ENCODE results near the gene NXPH1. TPM values are rescaled to one million over a fixed set of nuclear protein-coding genes. Genes with fewer than 3 reads are reported as not detected.

Gene NXPH1
- total and polyA plus RNA-seq, 11 donors, result not detected

DNA sequence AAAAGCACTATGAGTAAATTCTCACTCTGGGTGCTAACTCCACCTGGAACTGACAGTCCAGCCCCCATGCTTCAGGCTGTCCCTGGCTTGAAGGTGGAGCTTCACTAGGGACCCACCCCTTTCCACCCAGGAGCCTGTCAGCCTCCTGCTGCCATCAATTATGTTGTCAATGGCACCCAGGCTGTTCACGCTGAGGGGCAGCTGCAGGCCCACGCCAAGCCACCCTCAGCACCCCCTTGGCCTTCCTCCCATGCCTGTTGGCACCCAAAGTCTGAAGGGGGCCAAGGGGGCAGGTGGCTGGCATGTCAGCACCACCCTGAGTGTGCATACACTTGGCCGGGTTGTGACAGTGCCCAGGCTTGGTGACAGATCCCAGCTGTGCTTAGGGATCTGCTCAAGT lies 149.3 kb downstream of the NXPH1 start:
- H3K27ac ChIP-seq, result no peak overlapping the region
- H3K36me3 ChIP-seq, result no peaks in the 10 kb centered on the region
- no peaks in the 10 kb centered on the region for H3K27me3 ChIP-seq
- TF ChIP-seq, protein P1, sequence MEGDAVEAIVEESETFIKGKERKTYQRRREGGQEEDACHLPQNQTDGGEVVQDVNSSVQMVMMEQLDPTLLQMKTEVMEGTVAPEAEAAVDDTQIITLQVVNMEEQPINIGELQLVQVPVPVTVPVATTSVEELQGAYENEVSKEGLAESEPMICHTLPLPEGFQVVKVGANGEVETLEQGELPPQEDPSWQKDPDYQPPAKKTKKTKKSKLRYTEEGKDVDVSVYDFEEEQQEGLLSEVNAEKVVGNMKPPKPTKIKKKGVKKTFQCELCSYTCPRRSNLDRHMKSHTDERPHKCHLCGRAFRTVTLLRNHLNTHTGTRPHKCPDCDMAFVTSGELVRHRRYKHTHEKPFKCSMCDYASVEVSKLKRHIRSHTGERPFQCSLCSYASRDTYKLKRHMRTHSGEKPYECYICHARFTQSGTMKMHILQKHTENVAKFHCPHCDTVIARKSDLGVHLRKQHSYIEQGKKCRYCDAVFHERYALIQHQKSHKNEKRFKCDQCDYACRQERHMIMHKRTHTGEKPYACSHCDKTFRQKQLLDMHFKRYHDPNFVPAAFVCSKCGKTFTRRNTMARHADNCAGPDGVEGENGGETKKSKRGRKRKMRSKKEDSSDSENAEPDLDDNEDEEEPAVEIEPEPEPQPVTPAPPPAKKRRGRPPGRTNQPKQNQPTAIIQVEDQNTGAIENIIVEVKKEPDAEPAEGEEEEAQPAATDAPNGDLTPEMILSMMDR (IDR thresholded peaks at IDR 0.05), result no peak
- TF ChIP-seq POLR2A (IDR thresholded peaks at IDR 0.05), result no peak
- no peak for ATAC-seq
- no peaks in the 10 kb centered on the region for H3K4me1 ChIP-seq
- intact Hi-C loops (cut with DNase I), result no loop called here
- peaks cover 0 to 3% (median 0%) of the 10 kb centered on the region in 12 donors for H3K9me3 ChIP-seq
- 70 to 86% (median 84%) methylated on average over 3 of the region's 3 CpGs for WGBS, 4 donors
- no peak for DNase-seq
- H3K4me3 ChIP-seq, result no peak overlapping the region

DNA sequence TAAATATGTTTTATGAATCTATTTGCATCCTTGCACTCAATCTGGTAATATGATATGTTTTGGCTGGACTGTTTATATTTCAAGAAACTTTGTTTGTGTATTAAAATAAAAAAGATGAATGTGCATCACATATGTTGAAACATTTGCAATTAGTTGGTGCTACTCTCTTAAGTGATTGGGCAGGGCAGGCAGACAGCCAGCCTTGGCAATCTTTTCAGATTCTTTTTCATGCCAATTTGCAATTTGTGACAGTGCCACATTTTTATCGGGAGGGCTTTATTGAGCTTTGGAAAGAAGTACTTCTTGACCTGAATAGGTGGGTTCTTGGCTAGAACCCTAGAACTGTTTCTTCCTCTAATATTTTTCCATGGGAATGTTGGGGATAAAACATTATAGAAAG lies 152.2 kb downstream of the NXPH1 start:
- Histone ChIP-seq H3K4me1 (no peaks in the 10 kb centered on the region), H3K9me3 (peaks cover 0 to 3% (median 0%) of the 10 kb centered on the region in 12 donors), H3K36me3 (no peaks in the 10 kb centered on the region), H3K27ac (no peak overlapping the region), H3K27me3 (no peaks in the 10 kb centered on the region), H3K4me3 (no peak overlapping the region)
- DNase-seq (no peak), ATAC-seq (no peak)
- 84 to 95% (median 92%) methylated on average over 1 of the region's 1 CpG for WGBS, 4 donors
- no peak for TF ChIP-seq POLR2A (IDR thresholded peaks at IDR 0.05)
- TF ChIP-seq, protein P1 (IDR thresholded peaks at IDR 0.05), result no peak
- intact Hi-C loops (cut with DNase I), result no loop called here

DNA sequence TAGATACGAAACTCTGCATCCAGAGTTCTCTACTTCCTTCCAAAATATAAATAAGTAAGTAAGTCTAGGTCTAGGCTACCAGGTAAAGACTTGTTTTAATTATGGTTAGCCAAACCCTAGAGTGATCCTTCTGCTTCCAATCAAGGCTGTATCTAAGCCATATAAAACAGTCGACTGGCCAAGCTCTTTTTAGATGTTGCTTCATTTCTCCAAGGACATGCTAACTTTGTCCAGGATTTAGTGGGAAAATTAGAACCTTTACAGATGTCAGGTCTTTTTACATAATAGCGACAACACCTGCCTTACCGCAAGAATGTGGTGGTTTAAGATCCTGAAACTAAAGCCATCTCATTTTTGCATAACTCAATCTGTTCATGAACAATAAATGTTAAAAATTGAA lies 156.8 kb downstream of the NXPH1 start:
- Histone ChIP-seq H3K27me3 (no peaks in the 10 kb centered on the region), H3K36me3 (no peaks in the 10 kb centered on the region), H3K27ac (no peak overlapping the region), H3K4me3 (no peak overlapping the region), H3K9me3 (no peaks in the 10 kb centered on the region), H3K4me1 (no peaks in the 10 kb centered on the region)
- WGBS, 4 donors, result 75 to 83% (median 82%) methylated on average over 4 of the region's 4 CpGs
- intact Hi-C loops (cut with DNase I), result no loop called here
- TF ChIP-seq, protein P1 (IDR thresholded peaks at IDR 0.05), result no peak
- TF ChIP-seq POLR2A (IDR thresholded peaks at IDR 0.05), result no peak
- DNase-seq (no peak), ATAC-seq (no peak)

DNA sequence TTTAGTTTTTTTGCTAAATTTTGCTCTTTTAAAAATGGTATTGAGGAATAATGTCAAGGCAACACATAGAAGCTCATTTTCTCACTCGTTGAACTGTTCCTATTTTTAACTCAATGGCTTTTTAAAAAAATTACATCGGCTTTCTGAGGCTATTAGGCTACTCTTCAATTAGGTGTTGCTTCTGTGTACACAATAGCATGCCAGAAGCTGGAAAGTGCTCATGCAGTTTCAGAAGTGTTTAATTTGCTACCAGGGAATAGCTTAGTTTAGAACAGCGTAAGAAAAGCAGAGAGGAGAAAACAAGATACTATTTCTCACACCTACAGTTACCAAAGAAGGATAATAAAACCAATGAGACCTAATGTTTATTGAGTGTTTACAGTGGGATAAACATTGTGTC lies 157.4 kb downstream of the NXPH1 start:
- H3K4me1 ChIP-seq, result no peaks in the 10 kb centered on the region
- no peak overlapping the region for H3K27ac ChIP-seq
- H3K36me3 ChIP-seq, result no peaks in the 10 kb centered on the region
- intact Hi-C loops (cut with DNase I), result no loop called here
- H3K27me3 ChIP-seq, result no peaks in the 10 kb centered on the region
- DNase-seq (no peak), ATAC-seq (no peak)
- 65 to 68% (median 66%) methylated on average over 3 of the region's 3 CpGs for WGBS, 4 donors
- TF ChIP-seq POLR2A (IDR thresholded peaks at IDR 0.05), result no peak
- H3K4me3 ChIP-seq, result no peak overlapping the region
- no peaks in the 10 kb centered on the region for H3K9me3 ChIP-seq

DNA sequence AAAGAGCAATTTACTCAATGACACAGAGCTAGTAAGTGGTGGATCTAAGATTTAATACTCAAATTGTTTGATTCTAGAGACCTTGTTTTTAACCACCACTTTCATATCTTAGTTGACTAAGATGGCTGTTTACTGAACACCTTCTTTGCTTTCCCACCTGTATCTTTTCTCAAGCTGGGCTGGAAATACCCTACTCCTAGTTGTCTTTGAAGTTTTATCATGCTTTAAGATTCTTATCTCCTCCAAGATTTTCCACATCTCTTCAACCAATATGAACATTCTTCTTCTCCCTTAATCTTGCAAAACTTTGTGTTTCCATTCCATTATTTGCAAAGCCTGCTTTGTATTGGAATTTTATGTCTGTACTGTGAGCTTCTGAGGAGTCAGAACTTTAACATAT lies 157.9 kb downstream of the NXPH1 start:
- no peak for TF ChIP-seq POLR2A (IDR thresholded peaks at IDR 0.05)
- TF ChIP-seq, protein P1 (IDR thresholded peaks at IDR 0.05), result no peak
- Histone ChIP-seq H3K27ac (no peak overlapping the region), H3K4me3 (no peak overlapping the region), H3K9me3 (no peaks in the 10 kb centered on the region), H3K27me3 (no peaks in the 10 kb centered on the region), H3K36me3 (no peaks in the 10 kb centered on the region), H3K4me1 (no peaks in the 10 kb centered on the region)
- ATAC-seq, result no peak
- DNase-seq, result no peak
- intact Hi-C loops (cut with DNase I), result no loop called here
